ENCODE results near the gene UBP1. TPM values are rescaled to one million over a fixed set of nuclear protein-coding genes. Genes with fewer than 3 reads are reported as not detected.

Gene UBP1
- total and polyA plus RNA-seq, 2 donors (not counting 1 experiment from before 2014, with no cell fraction given) = 50.7 to 75.4 TPM

DNA sequence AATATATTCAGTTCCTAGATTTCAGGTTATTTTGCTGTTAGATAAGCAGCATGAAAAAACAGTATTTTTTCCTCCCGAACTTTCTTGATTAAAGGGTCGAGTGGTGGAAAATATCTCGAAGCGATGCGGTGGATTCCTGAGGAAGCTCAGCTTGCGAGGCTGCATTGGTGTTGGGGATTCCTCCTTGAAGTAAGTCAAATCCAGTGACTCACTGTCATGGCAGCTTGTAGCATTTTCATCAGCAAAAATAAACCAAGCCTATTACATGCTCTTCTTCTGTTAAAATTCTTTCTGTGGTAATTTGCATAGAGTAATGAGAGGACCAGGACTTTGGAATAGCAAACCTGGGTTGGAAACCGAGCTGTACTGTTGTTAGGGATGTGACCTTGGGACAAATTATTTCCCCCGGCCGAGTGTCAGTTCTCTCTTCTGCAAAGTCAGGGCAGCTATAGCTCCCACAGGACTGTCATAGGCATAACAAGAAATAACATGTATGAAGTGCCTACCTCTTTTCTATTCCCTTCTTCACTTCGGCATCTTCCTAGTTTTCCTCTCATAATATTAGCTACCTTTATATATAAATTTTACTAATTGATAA lies 75.6 kb downstream of the UBP1 start:
- no peaks in the 10 kb centered on the region for H3K4me1 ChIP-seq (ENCODE audit: control insufficient read depth in 2 of 2, insufficient read depth in 2 of 2, low read length in 2 of 2)
- ChIA-PET CTCF (interaction anchor here (1.3 to 3.1 kb wide), 2 partner anchors 8 to 417 kb away, joined by 3 to 16 read pairs; no protein-coding TSS in a partner anchor), POLR2A (no interaction called here)
- no peaks in the 10 kb centered on the region for H3K36me3 ChIP-seq (replicated peaks in 1 of 2; ENCODE audit: control extremely low read depth in 1 of 2, control insufficient read depth in 1 of 2, extremely low read depth in 1 of 2, insufficient read depth in 2 of 2, low read length in 1 of 2)
- Mint-ChIP-seq H3K9me3 (ENCODE audit: insufficient read depth) (no peaks in the 10 kb centered on the region), H3K4me1 (no peaks in the 10 kb centered on the region), H3K27me3 (no peaks in the 10 kb centered on the region), H3K4me3 (no peak overlapping the region), H3K27ac (no peak overlapping the region)
- H2AFZ ChIP-seq (ENCODE audit: insufficient read depth, low read depth, low read length, poor library complexity, severe bottlenecking) = no peak overlapping the region
- no peaks in the 10 kb centered on the region for H3K9me3 ChIP-seq (ENCODE audit: control extremely low read depth in 1 of 3, control insufficient read depth in 2 of 3, insufficient read depth in 1 of 3, low read length in 2 of 3)
- no peak for TF ChIP-seq EZH2 (IDR thresholded peaks at IDR 0.05; ENCODE audit: borderline replicate concordance, insufficient read depth, low read depth, low read length, poor library complexity, severe bottlenecking)
- TF ChIP-seq, protein P1, sequence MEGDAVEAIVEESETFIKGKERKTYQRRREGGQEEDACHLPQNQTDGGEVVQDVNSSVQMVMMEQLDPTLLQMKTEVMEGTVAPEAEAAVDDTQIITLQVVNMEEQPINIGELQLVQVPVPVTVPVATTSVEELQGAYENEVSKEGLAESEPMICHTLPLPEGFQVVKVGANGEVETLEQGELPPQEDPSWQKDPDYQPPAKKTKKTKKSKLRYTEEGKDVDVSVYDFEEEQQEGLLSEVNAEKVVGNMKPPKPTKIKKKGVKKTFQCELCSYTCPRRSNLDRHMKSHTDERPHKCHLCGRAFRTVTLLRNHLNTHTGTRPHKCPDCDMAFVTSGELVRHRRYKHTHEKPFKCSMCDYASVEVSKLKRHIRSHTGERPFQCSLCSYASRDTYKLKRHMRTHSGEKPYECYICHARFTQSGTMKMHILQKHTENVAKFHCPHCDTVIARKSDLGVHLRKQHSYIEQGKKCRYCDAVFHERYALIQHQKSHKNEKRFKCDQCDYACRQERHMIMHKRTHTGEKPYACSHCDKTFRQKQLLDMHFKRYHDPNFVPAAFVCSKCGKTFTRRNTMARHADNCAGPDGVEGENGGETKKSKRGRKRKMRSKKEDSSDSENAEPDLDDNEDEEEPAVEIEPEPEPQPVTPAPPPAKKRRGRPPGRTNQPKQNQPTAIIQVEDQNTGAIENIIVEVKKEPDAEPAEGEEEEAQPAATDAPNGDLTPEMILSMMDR (IDR thresholded peaks at IDR 0.05) = no peak
- intact Hi-C loops (cut with micrococcal nuclease) = no loop called here
- H3K27ac ChIP-seq (ENCODE audit: low read length in 2 of 2) = no peak overlapping the region
- H4K20me1 ChIP-seq (ENCODE audit: control insufficient read depth, insufficient read depth, low read length, poor library complexity, severe bottlenecking) = no peaks in the 10 kb centered on the region
- H3K4me2 ChIP-seq (replicated peaks; ENCODE audit: low read depth, low read length, poor library complexity, severe bottlenecking) = no peak overlapping the region
- H3K4me3 ChIP-seq (ENCODE audit: control extremely low read depth in 1 of 5, extremely low read depth in 1 of 5, insufficient read depth in 1 of 5, low read depth in 2 of 5, low read length in 4 of 5) = no peak overlapping the region
- H3K79me2 ChIP-seq (ENCODE audit: control insufficient read depth, insufficient read depth, low read length) = no peaks in the 10 kb centered on the region
- H3K27me3 ChIP-seq (replicated peaks in 1 of 4; ENCODE audit: control extremely low read depth in 1 of 4, control insufficient read depth in 3 of 4, insufficient read depth in 4 of 4, low read length in 3 of 4) = no peaks in the 10 kb centered on the region
- WGBS (ENCODE audit: insufficient coverage) = 95% methylated on average over 7 of the region's 10 CpGs
- ATAC-seq (ENCODE audit: low read depth) = no peak
- no peak for DNase-seq
- H3K9ac ChIP-seq (ENCODE audit: low read length) = no peak overlapping the region

DNA sequence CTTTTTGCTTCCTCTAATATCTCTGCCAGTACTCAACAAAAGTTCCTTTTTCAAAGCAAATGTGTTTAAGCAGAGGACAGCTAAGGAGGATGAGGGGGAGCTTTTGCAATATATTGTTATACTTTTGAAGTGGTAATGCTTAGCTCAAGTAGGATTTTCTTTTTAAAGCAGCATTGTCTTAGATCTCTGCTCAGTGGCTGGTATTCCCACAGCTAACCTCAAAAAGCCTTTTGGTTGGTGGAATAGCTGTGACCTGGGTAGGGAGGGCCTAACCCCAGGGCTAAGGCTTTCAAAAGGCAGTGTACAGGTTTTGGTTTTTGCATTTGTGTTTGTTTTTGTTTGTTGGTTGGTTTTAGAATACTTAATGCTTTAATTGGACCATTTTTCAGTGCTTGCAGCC lies 76.1 kb downstream of the UBP1 start:
- ATAC-seq (ENCODE audit: low read depth) (no peak), DNase-seq (no peak)
- Histone ChIP-seq H3K36me3 (replicated peaks in 1 of 2; ENCODE audit: control extremely low read depth in 1 of 2, control insufficient read depth in 1 of 2, extremely low read depth in 1 of 2, insufficient read depth in 2 of 2, low read length in 1 of 2) (no peaks in the 10 kb centered on the region), H3K4me2 (replicated peaks; ENCODE audit: low read depth, low read length, poor library complexity, severe bottlenecking) (no peak overlapping the region), H4K20me1 (ENCODE audit: control insufficient read depth, insufficient read depth, low read length, poor library complexity, severe bottlenecking) (no peaks in the 10 kb centered on the region), H2AFZ (ENCODE audit: insufficient read depth, low read depth, low read length, poor library complexity, severe bottlenecking) (no peak overlapping the region), H3K27ac (ENCODE audit: low read length in 2 of 2) (no peak overlapping the region), H3K9ac (ENCODE audit: low read length) (no peak overlapping the region), H3K79me2 (ENCODE audit: control insufficient read depth, insufficient read depth, low read length) (no peaks in the 10 kb centered on the region), H3K27me3 (replicated peaks in 1 of 4; ENCODE audit: control extremely low read depth in 1 of 4, control insufficient read depth in 3 of 4, insufficient read depth in 4 of 4, low read length in 3 of 4) (no peaks in the 10 kb centered on the region), H3K4me1 (ENCODE audit: control insufficient read depth in 2 of 2, insufficient read depth in 2 of 2, low read length in 2 of 2) (no peaks in the 10 kb centered on the region), H3K9me3 (ENCODE audit: control extremely low read depth in 1 of 3, control insufficient read depth in 2 of 3, insufficient read depth in 1 of 3, low read length in 2 of 3) (no peaks in the 10 kb centered on the region), H3K4me3 (ENCODE audit: control extremely low read depth in 1 of 5, extremely low read depth in 1 of 5, insufficient read depth in 1 of 5, low read depth in 2 of 5, low read length in 4 of 5) (no peak overlapping the region)
- Mint-ChIP-seq H3K9me3 (ENCODE audit: insufficient read depth) (no peaks in the 10 kb centered on the region), H3K4me1 (no peaks in the 10 kb centered on the region), H3K27ac (no peak overlapping the region), H3K27me3 (peaks cover 2% of the 10 kb centered on the region), H3K4me3 (no peak overlapping the region)
- TF ChIP-seq EZH2 (IDR thresholded peaks at IDR 0.05; ENCODE audit: borderline replicate concordance, insufficient read depth, low read depth, low read length, poor library complexity, severe bottlenecking) = no peak
- TF ChIP-seq, protein P1 (IDR thresholded peaks at IDR 0.05) = no peak
- ChIA-PET CTCF (interaction anchor here (0.5 to 3.1 kb wide), 3 partner anchors 9 to 416 kb away, joined by 3 to 16 read pairs (median 3); no protein-coding TSS in a partner anchor), POLR2A (no interaction called here)
- intact Hi-C loops (cut with micrococcal nuclease) = no loop called here
